OCI-LY7 (cell line): ENCODE measurements around the gene PSMD6. TPM values are rescaled to one million over a fixed set of nuclear protein-coding genes. Genes with fewer than 3 reads are reported as not detected.

Experiments
- small RNA-seq: library from RNA; depleted of rRNA; stranded (forward); fragments of <200 nt; gene quantifications from one replicate; pipeline ENCODE3, GENCODE V24; 2014
- total RNA-seq, 2 experiments: library from RNA; depleted of rRNA in 1 of 2; stranded (reverse); fragments of >200 nt in 1 of 2; shearing (Covaris generic) in 1 of 2; gene quantifications; 2 replicates each; pipeline ENCODE4 v1.2.3, GENCODE V29; 2014 to 2022

PSMD6 gene
- total RNA-seq, 2 experiments from 2014 or later, result 65.2 to 106 TPM

Small RNA genes within 50 kb of the gene (small RNA-seq; reads per million reads assigned to genes)
- gene RF00012, result not detected

Other genes with a start within 250 kb of the PSMD6 start
- gene C3orf49, start 204.2 kb downstream of the PSMD6 start, total RNA-seq (2014; rRNA removed; shearing (Covaris generic)), result not detected in 2 replicates
- not detected in 2 replicates for gene C3orf49, start 204.2 kb downstream of the PSMD6 start, total RNA-seq (2022)
- 62.2 and 62.9 TPM in 2 replicates for gene THOC7, start 159.7 kb downstream of the PSMD6 start, total RNA-seq (2014; rRNA removed; shearing (Covaris generic))
- 101 and 103 TPM in 2 replicates for gene THOC7, start 159.7 kb downstream of the PSMD6 start, total RNA-seq (2022)
- 14.3 and 15.2 TPM in 2 replicates for gene ATXN7, start 159.6 kb downstream of the PSMD6 start, total RNA-seq (2014; rRNA removed; shearing (Covaris generic))
- gene ATXN7, start 159.6 kb downstream of the PSMD6 start, total RNA-seq (2022), result 35.2 and 42.2 TPM in 2 replicates
- not detected in 2 replicates for gene SCAANT1, start 111.1 kb downstream of the PSMD6 start, total RNA-seq (2014; rRNA removed; shearing (Covaris generic))
- not detected in 2 replicates for gene SCAANT1, start 111.1 kb downstream of the PSMD6 start, total RNA-seq (2022)
- gene PRICKLE2, start 202.0 kb upstream of the PSMD6 start, total RNA-seq (2014; rRNA removed; shearing (Covaris generic)), result 1.3 and 2.0 TPM in 2 replicates
- 2.3 and 3.9 TPM in 2 replicates for gene PRICKLE2, start 202.0 kb upstream of the PSMD6 start, total RNA-seq (2022)